ENCODE data around the gene SPTBN1. TPM values are rescaled to one million over a fixed set of nuclear protein-coding genes. Genes with fewer than 3 reads are reported as not detected.

SPTBN1 gene
- total and polyA plus RNA-seq, 2 experiments from 2014 or later: 58.1 to 204 TPM

DNA sequence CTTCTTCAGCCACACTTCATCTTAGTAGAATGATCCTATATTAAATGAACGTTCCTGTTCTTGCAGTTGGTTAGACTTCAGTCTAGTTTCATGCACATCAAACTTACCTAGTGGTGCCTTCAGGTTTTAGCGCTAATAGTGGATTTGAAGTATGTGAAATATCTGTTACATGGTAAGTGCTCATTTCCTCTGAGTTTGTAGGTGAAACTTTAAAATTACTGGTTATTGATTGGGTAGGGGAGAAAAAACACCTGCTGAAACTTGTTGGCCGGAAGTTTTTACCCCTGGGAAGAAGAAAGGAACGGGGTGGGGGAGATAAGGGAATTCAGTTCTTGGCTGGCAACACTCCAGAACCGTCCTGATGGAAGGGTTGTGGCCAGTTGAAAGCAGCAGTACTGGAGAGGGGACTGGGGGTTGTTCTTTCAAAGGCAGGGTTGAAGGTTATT, 112.8 kb downstream of the SPTBN1 start:
- H3K4me3 ChIP-seq: no peak overlapping the region
- no peaks in the 10 kb centered on the region for H3K36me3 ChIP-seq (ENCODE audit: insufficient read depth)
- H3K4me2 ChIP-seq: peak overlapping the region; percentile 75
- peak overlapping the region; percentile 38 for H3K27ac Mint-ChIP-seq
- peaks cover 100% of the 10 kb centered on the region for H3K79me2 ChIP-seq (replicated peaks; ENCODE audit: insufficient read depth)
- H3K9me2 ChIP-seq (ENCODE audit: insufficient read depth): no peaks in the 10 kb centered on the region
- DNase-seq (ENCODE audit: low spot score) (no peak), ATAC-seq (peak; percentile 21)
- peaks cover 16% of the 10 kb centered on the region for H3K36me3 Mint-ChIP-seq (ENCODE audit: low read depth)
- peaks cover 6% of the 10 kb centered on the region for H3K9me3 Mint-ChIP-seq
- H3K27ac ChIP-seq (ENCODE audit: low read depth): no peak overlapping the region
- peaks cover 74% of the 10 kb centered on the region for H4K20me1 ChIP-seq (replicated peaks; ENCODE audit: insufficient read depth)
- no peaks in the 10 kb centered on the region for H3F3A ChIP-seq (replicated peaks; ENCODE audit: low read depth)
- no peak overlapping the region for H2AFZ ChIP-seq
- peak overlapping the region; percentile 30; the same call in 2 of the 3 replicates for H3K4me3 Mint-ChIP-seq
- peaks cover 55% of the 10 kb centered on the region for H3K4me1 ChIP-seq (ENCODE audit: insufficient read depth)
- peaks cover 65% of the 10 kb centered on the region for H3K4me1 Mint-ChIP-seq
- TF ChIP-seq STAT1 (IDR thresholded peaks at IDR 0.05; ENCODE audit: unreplicated experiment) (no peak), EZH2phosphoT487 (IDR thresholded peaks at IDR 0.05; ENCODE audit: unreplicated experiment) (no peak), POLR2AphosphoS5 (IDR thresholded peaks at IDR 0.05; ENCODE audit: low read depth) (no peak), ZNF114 (CRISPR knock-in tag; IDR thresholded peaks at IDR 0.05) (no peak), EZH2 (IDR thresholded peaks at IDR 0.05; ENCODE audit: low read depth, unreplicated experiment) (no peak), NANOG (IDR thresholded peaks at IDR 0.05; ENCODE audit: borderline replicate concordance) (no peak), JUNB (IDR thresholded peaks at IDR 0.05; ENCODE audit: unreplicated experiment) (no peak), ZNF331 (CRISPR knock-in tag; IDR thresholded peaks at IDR 0.05; ENCODE audit: low read depth) (no peak), CREB1 (CRISPR knock-in tag; IDR thresholded peaks at IDR 0.05; ENCODE audit: low read depth) (no peak)
- TF ChIP-seq, protein P1, sequence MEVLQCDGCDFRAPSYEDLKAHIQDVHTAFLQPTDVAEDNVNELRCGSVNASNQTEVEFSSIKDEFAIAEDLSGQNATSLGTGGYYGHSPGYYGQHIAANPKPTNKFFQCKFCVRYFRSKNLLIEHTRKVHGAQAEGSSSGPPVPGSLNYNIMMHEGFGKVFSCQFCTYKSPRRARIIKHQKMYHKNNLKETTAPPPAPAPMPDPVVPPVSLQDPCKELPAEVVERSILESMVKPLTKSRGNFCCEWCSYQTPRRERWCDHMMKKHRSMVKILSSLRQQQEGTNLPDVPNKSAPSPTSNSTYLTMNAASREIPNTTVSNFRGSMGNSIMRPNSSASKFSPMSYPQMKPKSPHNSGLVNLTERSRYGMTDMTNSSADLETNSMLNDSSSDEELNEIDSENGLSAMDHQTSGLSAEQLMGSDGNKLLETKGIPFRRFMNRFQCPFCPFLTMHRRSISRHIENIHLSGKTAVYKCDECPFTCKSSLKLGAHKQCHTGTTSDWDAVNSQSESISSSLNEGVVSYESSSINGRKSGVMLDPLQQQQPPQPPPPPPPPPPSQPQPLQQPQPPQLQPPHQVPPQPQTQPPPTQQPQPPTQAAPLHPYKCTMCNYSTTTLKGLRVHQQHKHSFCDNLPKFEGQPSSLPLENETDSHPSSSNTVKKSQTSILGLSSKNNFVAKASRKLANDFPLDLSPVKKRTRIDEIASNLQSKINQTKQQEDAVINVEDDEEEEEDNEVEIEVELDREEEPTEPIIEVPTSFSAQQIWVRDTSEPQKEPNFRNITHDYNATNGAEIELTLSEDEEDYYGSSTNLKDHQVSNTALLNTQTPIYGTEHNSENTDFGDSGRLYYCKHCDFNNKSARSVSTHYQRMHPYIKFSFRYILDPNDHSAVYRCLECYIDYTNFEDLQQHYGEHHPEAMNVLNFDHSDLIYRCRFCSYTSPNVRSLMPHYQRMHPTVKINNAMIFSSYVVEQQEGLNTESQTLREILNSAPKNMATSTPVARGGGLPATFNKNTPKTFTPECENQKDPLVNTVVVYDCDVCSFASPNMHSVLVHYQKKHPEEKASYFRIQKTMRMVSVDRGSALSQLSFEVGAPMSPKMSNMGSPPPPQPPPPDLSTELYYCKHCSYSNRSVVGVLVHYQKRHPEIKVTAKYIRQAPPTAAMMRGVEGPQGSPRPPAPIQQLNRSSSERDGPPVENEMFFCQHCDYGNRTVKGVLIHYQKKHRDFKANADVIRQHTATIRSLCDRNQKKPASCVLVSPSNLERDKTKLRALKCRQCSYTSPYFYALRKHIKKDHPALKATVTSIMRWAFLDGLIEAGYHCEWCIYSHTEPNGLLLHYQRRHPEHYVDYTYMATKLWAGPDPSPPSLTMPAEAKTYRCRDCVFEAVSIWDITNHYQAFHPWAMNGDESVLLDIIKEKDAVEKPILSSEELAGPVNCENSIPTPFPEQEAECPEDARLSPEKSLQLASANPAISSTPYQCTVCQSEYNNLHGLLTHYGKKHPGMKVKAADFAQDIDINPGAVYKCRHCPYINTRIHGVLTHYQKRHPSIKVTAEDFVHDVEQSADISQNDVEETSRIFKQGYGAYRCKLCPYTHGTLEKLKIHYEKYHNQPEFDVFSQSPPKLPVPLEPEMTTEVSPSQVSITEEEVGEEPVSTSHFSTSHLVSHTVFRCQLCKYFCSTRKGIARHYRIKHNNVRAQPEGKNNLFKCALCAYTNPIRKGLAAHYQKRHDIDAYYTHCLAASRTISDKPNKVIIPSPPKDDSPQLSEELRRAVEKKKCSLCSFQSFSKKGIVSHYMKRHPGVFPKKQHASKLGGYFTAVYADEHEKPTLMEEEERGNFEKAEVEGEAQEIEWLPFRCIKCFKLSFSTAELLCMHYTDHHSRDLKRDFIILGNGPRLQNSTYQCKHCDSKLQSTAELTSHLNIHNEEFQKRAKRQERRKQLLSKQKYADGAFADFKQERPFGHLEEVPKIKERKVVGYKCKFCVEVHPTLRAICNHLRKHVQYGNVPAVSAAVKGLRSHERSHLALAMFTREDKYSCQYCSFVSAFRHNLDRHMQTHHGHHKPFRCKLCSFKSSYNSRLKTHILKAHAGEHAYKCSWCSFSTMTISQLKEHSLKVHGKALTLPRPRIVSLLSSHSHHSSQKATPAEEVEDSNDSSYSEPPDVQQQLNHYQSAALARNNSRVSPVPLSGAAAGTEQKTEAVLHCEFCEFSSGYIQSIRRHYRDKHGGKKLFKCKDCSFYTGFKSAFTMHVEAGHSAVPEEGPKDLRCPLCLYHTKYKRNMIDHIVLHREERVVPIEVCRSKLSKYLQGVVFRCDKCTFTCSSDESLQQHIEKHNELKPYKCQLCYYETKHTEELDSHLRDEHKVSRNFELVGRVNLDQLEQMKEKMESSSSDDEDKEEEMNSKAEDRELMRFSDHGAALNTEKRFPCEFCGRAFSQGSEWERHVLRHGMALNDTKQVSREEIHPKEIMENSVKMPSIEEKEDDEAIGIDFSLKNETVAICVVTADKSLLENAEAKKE (CRISPR knock-in tag; IDR thresholded peaks at IDR 0.05): no peak
- TF ChIP-seq, protein P2, sequence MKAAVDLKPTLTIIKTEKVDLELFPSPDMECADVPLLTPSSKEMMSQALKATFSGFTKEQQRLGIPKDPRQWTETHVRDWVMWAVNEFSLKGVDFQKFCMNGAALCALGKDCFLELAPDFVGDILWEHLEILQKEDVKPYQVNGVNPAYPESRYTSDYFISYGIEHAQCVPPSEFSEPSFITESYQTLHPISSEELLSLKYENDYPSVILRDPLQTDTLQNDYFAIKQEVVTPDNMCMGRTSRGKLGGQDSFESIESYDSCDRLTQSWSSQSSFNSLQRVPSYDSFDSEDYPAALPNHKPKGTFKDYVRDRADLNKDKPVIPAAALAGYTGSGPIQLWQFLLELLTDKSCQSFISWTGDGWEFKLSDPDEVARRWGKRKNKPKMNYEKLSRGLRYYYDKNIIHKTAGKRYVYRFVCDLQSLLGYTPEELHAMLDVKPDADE (IDR thresholded peaks at IDR 0.05): no peak
- TF ChIP-seq, protein P3, sequence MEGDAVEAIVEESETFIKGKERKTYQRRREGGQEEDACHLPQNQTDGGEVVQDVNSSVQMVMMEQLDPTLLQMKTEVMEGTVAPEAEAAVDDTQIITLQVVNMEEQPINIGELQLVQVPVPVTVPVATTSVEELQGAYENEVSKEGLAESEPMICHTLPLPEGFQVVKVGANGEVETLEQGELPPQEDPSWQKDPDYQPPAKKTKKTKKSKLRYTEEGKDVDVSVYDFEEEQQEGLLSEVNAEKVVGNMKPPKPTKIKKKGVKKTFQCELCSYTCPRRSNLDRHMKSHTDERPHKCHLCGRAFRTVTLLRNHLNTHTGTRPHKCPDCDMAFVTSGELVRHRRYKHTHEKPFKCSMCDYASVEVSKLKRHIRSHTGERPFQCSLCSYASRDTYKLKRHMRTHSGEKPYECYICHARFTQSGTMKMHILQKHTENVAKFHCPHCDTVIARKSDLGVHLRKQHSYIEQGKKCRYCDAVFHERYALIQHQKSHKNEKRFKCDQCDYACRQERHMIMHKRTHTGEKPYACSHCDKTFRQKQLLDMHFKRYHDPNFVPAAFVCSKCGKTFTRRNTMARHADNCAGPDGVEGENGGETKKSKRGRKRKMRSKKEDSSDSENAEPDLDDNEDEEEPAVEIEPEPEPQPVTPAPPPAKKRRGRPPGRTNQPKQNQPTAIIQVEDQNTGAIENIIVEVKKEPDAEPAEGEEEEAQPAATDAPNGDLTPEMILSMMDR (conservative IDR thresholded peaks at IDR 0.05; ENCODE audit: low read depth in 2 of 2): no peak
- TF ChIP-seq, protein P4, sequence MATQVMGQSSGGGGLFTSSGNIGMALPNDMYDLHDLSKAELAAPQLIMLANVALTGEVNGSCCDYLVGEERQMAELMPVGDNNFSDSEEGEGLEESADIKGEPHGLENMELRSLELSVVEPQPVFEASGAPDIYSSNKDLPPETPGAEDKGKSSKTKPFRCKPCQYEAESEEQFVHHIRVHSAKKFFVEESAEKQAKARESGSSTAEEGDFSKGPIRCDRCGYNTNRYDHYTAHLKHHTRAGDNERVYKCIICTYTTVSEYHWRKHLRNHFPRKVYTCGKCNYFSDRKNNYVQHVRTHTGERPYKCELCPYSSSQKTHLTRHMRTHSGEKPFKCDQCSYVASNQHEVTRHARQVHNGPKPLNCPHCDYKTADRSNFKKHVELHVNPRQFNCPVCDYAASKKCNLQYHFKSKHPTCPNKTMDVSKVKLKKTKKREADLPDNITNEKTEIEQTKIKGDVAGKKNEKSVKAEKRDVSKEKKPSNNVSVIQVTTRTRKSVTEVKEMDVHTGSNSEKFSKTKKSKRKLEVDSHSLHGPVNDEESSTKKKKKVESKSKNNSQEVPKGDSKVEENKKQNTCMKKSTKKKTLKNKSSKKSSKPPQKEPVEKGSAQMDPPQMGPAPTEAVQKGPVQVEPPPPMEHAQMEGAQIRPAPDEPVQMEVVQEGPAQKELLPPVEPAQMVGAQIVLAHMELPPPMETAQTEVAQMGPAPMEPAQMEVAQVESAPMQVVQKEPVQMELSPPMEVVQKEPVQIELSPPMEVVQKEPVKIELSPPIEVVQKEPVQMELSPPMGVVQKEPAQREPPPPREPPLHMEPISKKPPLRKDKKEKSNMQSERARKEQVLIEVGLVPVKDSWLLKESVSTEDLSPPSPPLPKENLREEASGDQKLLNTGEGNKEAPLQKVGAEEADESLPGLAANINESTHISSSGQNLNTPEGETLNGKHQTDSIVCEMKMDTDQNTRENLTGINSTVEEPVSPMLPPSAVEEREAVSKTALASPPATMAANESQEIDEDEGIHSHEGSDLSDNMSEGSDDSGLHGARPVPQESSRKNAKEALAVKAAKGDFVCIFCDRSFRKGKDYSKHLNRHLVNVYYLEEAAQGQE (IDR thresholded peaks at IDR 0.05; ENCODE audit: unreplicated experiment): no peak
- H3K27me3 Mint-ChIP-seq (ENCODE audit: insufficient read depth, low read depth, poor library complexity): peaks cover 4% of the 10 kb centered on the region
- no peaks in the 10 kb centered on the region for H3K27me3 ChIP-seq (ENCODE audit: insufficient read depth)

All from GM23338 (cell line).